Panc1 (cell line): ENCODE measurements around the gene KHNYN.

ENCODE experiments used
- CTCF ChIP-seq: fragments of 450-650 bp; IDR thresholded peaks from 2 replicates; pipeline ENCODE4 v1.5.1; 2017; ENCODE audit warnings: mild to moderate bottlenecking
- POLR2AphosphoS5 ChIP-seq: IDR thresholded peaks from 2 replicates; pipeline ENCODE4 v1.6.1; 2012; ENCODE audit warnings: mild to moderate bottlenecking, low read depth, low read length, moderate library complexity

- TF ChIP-seq POLR2AphosphoS5 = no peak
- TF ChIP-seq CTCF = no peak
Measured at GRCh38 chr14:24428628-24429394, 943 bp upstream of the KHNYN start.
